Measurements from ENCODE around the gene HNRNPA0. TPM values are rescaled to one million over a fixed set of nuclear protein-coding genes. Genes with fewer than 3 reads are reported as not detected.

The HNRNPA0 gene
- total RNA-seq, 1 experiment from 2014 or later = 68.5 TPM

GRCh38 chr5:137794863-137795262 is 40.7 kb upstream of the HNRNPA0 start:
- Histone ChIP-seq H3K4me1 (ENCODE audit: insufficient read depth, low read length) (no peaks in the 10 kb centered on the region), H2AK5ac (ENCODE audit: insufficient read length, low read length) (no peak overlapping the region), H3K18ac (ENCODE audit: insufficient read length, low read depth, low read length) (no peak overlapping the region), H2BK15ac (ENCODE audit: low read depth, low read length) (no peak overlapping the region), H3K27me3 (ENCODE audit: insufficient read depth, low read length) (no peaks in the 10 kb centered on the region), H4K8ac (replicated peaks; ENCODE audit: insufficient read length, low read depth, low read length) (no peak overlapping the region), H3K4me2 (ENCODE audit: insufficient read depth, insufficient read length, low read length) (no peak overlapping the region), H3K27ac (ENCODE audit: insufficient read length, low read depth, low read length) (no peak overlapping the region), H3K9ac (ENCODE audit: extremely low read depth, insufficient read length, low read length) (no peak overlapping the region), H2BK12ac (ENCODE audit: insufficient read length, low read depth, low read length) (no peak overlapping the region), H4K5ac (ENCODE audit: insufficient read length, low read depth, low read length) (no peak overlapping the region), H3K23ac (ENCODE audit: insufficient read length, low read depth, low read length) (no peak overlapping the region), H3K14ac (ENCODE audit: insufficient read depth, low read length) (no peak overlapping the region), H2BK20ac (ENCODE audit: low read depth, low read length, poor library complexity, severe bottlenecking) (no peak overlapping the region), H3K79me2 (ENCODE audit: insufficient read depth, low read length) (no peaks in the 10 kb centered on the region), H2BK5ac (ENCODE audit: insufficient read length, low read length) (no peak overlapping the region), H3K79me1 (ENCODE audit: insufficient read depth, low read depth, low read length, poor library complexity, severe bottlenecking) (no peaks in the 10 kb centered on the region), H4K91ac (ENCODE audit: insufficient read length, low read depth, low read length) (no peak overlapping the region), H3T11ph (ENCODE audit: low read length) (no peak overlapping the region), H2BK120ac (ENCODE audit: low read depth, low read length, poor library complexity, severe bottlenecking) (no peak overlapping the region), H3K23me2 (ENCODE audit: insufficient read length, low read depth, low read length, poor library complexity, severe bottlenecking) (no peaks in the 10 kb centered on the region), H3K56ac (ENCODE audit: insufficient read length, low read depth, low read length) (no peak overlapping the region), H2AFZ (ENCODE audit: low read length) (no peak overlapping the region), H3K9me3 (ENCODE audit: control insufficient read depth, low read depth, low read length) (no peaks in the 10 kb centered on the region), H3K4ac (ENCODE audit: low read depth, low read length) (no peak overlapping the region), H4K20me1 (ENCODE audit: control insufficient read depth, insufficient read depth, insufficient read length) (no peaks in the 10 kb centered on the region)
- peak; percentile 45 for DNase-seq
- H3K9me3 Mint-ChIP-seq = no peaks in the 10 kb centered on the region
- H3K36me3 Mint-ChIP-seq (ENCODE audit: insufficient read depth in 1 of 3, low read depth in 3 of 3) = no peaks in the 10 kb centered on the region
- H3K4me3 Mint-ChIP-seq = no peak overlapping the region
- no peak overlapping the region for H3K27ac Mint-ChIP-seq
- H3K4me1 Mint-ChIP-seq = no peaks in the 10 kb centered on the region
- TF ChIP-seq CTCF (conservative IDR thresholded peaks at IDR 0.05) = no peak
- WGBS (ENCODE audit: extremely low coverage, insufficient read length, low lambda C conversion rate) = no CpG with 5 or more reads among the region's 5 CpGs
- no peaks in the 10 kb centered on the region for H3K27me3 Mint-ChIP-seq (ENCODE audit: low read depth)
